Measurements from ENCODE around the gene CEP20. TPM values are rescaled to one million over a fixed set of nuclear protein-coding genes. Genes with fewer than 3 reads are reported as not detected.

CEP20 gene
- total RNA-seq, 1 donor = 16.7 TPM

DNA sequence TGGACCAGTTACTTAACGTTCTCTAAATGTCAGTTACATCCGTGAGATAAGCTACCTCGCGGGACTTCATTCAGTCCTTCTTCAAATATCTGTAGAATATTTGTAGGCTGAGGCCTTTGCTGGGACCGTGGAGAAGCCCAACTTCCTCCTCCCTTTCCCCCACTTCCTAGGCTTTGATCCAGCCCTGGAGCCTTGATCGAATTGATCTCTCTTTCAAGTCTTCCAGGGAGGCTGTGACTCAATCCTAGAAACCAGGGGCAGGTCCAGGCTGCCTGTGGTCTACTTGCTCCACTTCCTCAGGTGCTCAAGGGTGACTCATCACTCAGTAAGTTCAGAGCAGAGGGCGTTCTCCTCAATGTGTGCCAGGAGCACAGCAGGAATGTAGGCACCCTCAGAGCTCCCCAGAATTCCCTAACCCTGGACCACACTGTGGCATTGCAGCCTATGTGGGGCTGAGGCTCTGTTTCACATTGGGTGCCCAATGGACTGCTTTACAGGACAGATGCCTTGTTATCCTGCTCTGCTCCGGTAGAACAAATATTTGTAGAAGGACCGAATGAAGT lies 11.2 kb upstream of the CEP20 start:
- peak in 2 of 3 donors; percentile 15 to 18 for DNase-seq (ENCODE audit: low read depth in 2 of 3, low spot score in 2 of 3)

DNA sequence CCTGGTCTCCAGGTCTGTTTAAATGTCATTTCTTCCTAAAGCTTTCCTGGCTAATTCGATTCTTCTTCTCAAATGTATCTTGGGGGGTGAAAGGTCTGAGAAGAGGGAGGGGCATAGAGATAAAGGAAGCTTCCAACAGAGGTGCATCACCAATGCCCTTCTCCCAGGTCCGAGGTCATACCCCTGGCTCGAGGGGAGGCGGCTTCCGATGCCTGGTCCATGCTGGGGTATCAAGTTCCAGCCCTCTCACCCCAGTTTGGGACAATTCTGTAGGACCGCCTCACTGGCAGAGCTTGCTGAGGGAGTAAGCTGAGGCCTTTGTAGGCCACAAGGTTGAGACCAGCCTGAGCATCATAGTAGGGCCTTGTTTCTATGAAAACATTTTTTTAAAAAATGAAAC lies 10.3 kb upstream of the CEP20 start:
- DNase-seq (ENCODE audit: low read depth in 2 of 3, low spot score in 2 of 3) = no peak

DNA sequence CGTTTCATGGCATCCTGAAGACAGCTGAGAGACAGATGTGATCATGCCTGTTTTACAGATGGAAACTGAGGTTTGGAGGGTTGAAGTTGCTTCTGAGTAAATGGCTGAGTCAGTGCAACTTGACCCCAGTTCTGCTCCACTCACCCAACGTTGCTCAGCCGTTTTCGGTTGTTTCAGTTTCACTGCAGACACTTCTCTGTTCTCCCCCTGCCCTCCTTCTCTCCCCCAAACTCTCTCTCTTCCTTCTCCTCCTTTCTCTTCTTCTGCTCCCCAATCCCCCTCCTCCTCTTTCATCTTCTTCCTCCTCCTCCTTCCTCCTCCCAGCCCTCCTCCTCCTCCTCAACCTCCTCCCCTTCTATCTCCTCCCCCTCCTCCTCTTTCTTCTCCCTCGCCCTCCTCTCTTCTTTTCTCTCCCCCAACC lies 9.4 kb upstream of the CEP20 start:
- no peak for DNase-seq (ENCODE audit: low read depth in 2 of 3, low spot score in 2 of 3)

DNA sequence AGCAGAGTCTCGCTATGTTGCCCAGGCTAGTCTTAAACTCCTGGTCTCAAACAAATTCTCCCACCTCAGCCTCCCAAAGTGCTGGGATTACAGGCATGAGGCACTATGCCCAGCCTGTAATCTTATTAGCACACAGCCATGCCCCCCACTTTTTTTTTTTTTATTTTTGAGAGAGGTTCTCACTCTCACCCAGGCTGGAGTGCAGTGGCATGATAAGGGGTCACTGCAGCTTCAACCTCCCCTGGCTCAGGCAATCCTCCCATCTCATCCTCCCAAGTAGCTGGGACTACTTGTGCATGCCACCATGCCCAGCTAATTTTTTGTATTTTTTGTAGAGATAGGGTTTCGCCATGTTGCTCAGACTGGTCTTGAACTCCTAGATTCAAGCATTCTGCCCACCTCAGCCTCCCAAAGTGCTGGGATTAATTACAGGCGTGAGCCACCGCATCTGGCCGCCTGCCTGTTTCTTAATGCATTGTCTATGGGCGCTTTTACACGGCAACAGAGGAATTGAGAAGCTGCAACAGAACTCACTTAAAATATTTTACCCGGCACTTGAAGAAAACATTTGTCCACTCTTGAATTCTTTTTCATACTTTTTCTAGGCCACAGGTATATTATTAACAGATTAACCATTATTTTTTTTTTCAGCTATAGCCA lies 8.8 kb upstream of the CEP20 start:
- no peak for DNase-seq (ENCODE audit: low read depth in 2 of 3, low spot score in 2 of 3)

DNA sequence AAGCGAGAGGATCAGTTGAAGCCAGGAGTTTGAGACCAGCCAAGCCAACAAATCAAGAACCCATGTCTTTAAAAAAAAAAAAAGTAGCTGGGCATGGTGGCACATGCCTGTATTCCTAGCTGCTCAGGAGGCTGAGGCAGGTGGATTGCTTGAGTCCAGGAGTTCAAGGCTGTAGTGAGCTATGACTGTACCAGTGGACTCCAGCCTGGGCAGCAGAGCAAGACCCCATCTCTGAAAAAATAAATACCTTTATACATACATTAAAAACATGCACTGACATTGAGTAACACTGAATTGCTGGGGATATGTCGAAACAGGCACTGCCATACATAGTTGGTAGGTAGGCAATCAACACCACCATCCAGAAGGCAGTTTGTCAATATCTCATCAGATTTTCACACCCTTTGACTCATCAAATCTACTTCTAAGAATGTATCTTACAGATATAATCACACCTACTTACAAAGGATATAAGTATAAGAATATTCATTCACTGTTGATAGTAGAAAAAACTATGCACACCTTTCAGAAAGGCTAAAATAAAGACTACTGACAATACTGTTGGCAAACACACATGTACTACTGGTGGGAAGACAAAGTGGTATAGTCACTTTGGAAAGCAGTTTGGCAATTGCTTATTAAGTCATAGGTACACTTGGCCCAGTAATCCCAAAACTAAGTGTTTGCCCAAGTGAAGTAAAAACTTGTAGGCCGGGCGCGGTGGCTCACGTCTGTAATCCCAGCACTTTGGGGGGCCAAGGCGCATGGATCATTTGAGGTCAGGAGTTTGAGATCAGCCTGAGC lies 6.4 kb upstream of the CEP20 start:
- no peak for DNase-seq (ENCODE audit: low read depth in 2 of 3, low spot score in 2 of 3)

DNA sequence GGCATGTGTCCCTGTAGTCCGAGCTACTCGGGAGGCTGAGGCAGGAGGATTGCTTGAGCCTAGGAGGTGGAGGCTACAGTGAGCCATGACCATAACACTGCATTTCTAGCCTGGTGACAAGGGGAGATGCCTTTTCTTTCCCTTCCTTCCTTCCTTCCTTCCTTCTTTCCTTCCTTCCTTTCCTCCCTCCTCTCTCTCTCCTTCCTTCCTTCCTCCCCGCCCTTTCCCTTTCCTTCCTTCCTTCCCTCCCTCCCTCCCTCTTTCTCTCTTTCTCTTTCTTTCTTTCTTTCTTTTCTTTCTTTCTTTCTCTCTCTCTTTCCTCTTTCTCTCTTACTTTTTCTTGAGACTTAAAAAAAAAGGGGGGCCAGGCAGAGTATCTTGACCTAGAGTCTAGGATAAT lies 3.1 kb upstream of the CEP20 start:
- DNase-seq (ENCODE audit: low read depth in 2 of 3, low spot score in 2 of 3) = no peak

DNA sequence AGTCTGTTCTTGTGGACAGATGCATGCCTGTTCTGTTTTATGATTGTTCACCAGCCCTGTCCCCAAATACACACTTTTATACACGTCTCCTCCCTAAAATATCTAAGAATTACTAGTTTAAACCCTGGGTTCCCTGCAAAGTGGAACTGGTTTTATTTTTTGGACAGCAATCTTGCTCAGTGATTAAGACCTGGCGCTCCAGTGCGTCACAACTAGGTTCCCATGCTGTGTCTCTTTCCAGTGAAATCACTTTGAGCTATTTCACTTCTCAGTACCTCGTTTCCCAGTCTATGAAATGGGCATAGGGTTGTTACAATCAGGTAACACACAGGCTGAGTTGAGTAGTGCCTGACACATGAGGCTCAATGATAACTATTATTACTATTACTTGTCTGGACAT lies 1.1 kb downstream of the CEP20 start:
- no peak for DNase-seq (ENCODE audit: low read depth in 2 of 3, low spot score in 2 of 3)

DNA sequence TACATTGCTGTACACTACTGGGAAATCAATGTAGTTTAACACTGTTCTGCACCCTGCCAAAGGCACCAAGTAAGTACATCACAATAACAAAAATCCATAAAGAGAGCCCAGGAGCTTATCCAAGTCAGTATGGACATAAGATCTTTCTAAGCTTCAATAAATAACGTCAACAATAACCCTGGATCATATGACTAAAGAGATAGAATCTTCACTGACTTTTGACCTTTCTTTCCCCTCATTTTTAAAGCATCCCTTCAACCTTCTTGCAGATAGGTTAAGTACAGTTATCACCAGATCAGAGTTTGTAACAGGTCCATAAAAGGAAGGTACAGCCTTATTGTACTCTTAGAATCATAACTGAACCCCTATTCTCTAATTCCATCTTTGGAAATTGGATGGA lies 2.3 kb downstream of the CEP20 start:
- DNase-seq (ENCODE audit: low read depth in 2 of 3, low spot score in 2 of 3) = no peak

DNA sequence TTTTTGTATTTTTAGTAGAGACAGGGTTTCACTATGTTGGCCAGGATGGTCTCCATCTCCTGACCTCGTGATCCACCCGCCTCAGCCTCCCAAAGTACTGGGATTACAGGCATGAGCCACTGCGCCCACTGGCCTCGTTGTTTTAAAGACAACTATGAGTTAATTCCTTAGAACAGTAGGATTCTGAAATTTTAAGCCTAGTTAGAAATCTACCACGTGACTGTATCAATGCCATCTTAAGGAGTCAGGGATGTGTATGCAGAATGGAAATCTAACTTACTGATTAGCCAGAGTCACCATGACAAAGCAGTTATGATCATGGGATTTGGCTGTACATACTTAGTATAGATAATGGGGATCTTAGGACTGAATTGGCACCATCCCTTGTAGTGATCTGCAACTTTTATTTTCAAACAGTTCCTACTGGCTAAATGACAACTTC lies 2.8 kb downstream of the CEP20 start:
- DNase-seq (ENCODE audit: low read depth in 2 of 3, low spot score in 2 of 3) = peak in 1 of 3 donors; percentile 11

DNA sequence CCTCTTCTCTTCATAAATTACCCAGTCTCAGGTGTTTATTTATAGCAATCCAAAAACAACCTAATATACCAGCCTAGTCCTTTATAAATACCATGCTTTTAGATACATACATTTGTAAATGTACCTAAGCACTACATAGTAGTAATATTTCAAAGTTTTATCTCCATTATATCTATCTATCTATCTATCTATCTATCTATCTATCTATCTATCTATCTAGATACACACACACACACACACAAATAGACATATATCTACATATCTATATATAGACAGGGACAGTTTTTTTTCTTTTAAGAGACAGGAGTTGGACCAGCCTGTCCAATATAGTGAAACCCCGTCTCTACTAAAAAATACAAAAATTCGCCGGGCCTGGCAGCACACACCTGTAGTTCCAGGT lies 5.8 kb downstream of the CEP20 start:
- DNase-seq (ENCODE audit: low read depth in 2 of 3, low spot score in 2 of 3) = no peak

DNA sequence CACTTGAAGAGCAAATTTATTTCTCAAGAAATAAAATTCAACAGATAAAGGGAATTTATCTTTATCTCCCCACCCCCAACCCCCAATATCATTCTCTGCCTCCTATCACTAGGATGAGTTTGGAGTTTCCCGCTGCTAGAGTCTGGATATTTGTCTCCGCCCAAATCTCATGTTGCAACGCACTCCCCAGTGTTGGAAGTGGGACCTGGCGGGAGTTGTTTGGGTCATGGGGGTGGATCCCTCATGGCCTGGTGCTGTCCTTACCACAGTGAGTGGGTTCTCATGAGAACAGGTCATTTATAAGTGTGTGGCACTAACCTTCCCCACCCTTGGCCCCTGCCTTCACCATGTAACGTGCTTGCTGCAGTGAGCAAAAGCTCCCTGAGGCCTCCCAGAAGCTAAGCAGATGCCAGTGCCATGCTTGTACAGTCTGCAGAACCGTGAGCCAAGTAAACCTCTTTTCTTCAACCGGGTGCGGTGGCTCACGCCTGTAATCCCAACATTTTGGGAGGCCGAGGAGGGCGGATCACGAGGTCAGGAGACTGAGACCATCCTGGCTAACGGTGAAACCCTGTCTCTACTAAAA lies 6.5 kb downstream of the CEP20 start:
- DNase-seq (ENCODE audit: low read depth in 2 of 3, low spot score in 2 of 3) = no peak

DNA sequence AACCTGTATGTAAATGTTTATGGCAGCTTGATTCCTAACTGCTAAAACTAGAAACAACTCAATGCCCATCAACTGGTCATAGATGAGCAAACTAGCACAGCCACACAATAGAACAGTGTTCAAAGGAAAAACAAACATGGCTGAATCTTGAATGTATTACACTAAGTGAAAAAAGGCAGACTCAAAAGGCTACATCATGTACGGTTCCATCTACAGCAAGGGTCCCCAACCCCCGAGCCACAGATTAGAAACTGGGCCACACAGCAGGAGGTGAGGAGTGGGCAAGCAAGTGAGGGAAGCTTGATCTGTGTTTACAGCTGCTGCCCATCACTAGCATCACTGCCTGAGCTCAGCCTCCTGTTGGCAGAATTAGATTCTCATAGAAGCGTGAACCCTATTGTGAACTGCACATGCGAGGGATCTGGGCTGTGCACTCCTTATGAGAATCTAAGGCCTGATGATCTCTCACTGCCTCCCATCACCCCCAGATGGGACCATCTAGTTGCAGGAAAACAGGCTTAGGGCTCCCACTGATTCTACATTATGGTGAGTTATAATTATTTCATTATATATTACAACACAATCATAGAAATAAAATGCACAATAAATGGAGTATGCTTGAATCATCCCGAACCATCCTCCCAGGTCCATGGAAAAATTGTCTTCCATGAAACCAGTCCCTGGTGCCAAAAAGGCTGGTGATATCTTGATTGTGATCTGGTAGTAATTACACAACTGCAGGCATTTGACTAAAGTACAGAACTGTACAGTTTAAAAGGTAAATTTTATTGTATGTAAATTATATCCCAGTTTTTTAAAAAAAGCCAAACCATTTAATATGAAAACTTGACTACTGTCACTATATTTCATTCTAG lies 7.7 kb downstream of the CEP20 start:
- DNase-seq (ENCODE audit: low read depth in 2 of 3, low spot score in 2 of 3) = no peak

DNA sequence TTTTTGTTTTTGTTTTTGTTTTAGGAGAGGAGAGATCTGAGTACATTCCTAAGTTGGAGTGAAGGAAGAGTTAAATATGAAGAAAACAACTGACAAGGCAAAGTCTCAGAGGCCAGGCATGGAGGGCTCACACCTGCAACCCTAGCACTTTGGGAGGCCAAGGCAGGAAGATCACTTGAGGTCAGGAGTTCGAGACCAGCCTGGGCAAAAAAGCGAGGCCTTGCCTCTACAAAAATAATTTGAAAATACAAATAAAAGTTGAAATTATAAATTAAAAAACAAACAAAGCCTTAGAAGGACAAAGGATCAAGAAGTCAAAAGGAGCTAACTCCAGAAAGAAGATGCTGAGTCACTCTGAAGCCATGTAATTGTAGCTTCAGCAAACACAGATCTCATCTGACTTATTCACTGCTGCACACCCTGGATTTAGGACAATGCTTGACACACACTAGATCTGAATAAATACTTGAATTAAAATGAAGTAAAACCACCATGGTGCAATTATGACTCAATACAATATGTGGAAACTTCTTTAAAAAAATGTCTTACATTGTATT lies 9.1 kb downstream of the CEP20 start:
- no peak for DNase-seq (ENCODE audit: low read depth in 2 of 3, low spot score in 2 of 3)

DNA sequence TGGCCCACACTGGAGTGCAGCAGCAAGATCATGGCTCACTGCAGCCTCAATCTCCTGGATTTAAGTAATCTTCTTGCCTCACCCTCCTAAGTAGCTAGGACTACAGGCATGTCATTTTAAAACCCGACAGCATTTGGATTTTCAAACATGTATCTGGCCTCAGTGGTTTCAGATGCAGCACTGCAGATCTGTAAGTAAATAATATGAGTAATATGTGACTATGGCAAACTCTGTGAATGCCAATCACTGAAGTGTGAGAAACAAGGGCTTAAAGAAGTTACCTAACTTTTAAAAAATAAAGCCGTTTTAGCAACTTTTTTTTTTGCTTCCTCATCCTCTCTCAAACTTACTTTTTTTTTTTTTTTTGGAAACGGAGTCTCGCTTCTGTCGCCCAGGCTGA lies 11.9 kb downstream of the CEP20 start:
- DNase-seq (ENCODE audit: low read depth in 2 of 3, low spot score in 2 of 3) = no peak

DNA sequence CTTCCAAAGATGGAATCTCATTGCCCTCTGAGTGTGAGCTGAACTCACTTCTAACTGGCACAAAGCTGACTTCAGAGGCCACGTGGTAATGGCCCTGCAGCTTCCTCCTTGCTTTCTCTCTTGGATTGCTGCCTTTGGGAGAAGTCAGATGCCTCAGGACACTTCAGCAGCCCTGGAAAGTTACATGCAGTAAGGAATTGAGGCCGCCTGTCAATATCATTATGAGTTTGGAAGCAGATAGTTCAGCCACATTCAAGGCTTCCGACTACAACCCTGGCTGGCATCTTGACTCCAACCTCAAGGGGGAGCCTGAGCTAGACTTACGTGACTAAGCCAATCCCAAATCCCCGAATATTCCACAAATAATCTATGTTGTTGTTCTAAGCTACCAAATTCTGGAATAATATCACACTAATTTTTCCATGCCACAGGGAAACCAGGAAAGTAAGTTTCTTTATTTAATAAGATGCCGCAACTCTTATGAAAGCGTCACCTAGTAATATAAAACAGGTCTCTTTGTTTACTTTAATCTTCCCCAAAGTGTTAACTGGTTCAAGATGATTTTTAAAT lies 13.6 kb downstream of the CEP20 start:
- DNase-seq (ENCODE audit: low read depth in 2 of 3, low spot score in 2 of 3) = peak in 1 of 3 donors; percentile 55

DNA sequence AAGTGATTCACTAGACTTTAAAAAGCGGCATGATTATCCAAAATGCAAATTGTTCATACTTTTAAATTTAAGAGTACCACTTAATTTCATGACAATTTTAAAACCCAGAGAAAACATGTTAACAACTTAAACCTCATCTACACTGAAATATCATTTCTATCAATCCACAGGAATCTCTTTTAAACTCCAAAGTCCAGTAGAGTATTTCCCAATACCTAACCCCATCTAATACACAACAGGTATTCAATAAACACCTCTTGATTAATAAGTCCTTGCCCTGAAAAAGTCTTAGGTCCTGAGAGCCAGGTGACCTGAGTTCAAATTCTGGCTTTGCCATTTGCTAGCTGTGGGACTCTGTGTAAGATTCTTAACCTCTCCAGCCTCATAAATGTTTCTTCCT lies 14.7 kb downstream of the CEP20 start:
- no peak for DNase-seq (ENCODE audit: low read depth in 2 of 3, low spot score in 2 of 3)

DNA sequence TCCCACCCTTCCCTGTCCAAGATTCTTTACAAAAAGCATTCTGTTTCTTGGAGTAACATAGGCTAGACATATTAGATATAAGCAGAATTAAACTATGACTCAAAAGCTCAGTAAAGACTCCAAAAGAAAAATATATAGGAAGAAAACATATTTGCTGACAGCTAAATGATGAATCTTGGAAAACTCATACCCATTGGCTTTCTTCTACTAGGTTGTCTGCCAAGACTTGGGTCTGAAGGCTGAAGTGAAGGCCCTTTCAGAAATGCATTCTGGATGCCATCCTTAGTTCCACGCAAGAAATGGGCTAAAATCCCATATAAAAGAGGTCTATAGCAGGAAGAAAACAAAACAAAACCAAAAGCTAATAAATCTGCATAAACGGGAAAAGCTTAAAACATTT lies 15.1 kb downstream of the CEP20 start:
- no peak for DNase-seq (ENCODE audit: low read depth in 2 of 3, low spot score in 2 of 3)

DNA sequence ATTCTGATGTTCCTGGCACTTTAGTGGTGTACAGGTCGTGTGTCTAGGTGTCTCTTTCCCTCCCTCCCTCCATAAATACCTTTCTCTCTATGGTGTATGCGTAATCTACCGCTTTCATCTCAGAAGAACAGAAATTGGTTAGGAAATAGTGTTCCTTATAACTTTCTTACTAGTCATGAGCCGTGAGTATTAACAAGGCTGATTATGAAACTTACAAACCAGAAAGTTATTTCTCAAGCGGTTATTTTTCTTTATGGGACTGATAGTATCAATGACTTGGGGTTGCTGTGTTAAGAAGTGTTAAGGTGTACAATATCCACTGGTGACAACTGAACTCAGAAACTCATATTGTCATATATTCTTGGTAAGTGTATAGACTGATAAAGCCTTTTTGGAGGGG lies 18.4 kb downstream of the CEP20 start:
- no peak for DNase-seq (ENCODE audit: low read depth in 2 of 3, low spot score in 2 of 3)

DNA sequence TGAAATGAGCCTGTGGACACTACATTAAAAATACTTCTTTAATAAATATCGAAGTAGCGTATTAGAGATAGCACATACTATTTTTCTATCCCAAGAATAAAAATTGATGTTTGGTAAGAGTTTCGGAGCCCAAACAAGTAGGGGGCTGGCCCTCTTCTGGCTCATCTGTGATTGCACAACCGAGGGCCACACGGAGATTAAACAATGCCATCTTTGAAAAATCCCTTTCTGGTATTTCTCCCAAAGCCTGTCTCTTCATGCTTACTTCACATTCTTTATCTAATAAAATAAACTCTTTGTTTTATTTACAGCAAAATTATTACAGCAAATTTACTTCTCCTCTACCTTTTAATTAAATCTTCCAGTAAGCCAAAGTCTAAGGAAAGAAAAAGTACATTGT lies 22.0 kb downstream of the CEP20 start:
- no peak for DNase-seq (ENCODE audit: low read depth in 2 of 3, low spot score in 2 of 3)

DNA sequence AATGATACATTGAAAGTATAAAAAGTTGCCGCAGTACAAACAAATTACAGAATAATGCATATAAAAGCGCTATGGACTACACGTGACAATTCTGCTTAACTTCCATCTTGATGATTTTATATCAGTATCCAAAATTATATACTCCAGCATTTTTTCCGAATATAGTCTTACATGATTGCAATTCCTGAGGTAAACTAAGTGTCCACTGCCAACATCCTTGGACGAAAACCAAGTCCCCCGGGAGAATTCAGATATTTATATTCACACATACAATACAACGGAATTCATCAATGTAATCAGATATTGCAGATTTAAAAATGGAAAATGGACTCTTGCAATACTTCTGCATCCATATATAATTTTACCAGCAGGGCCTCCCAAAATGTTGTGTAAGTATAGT lies 22.7 kb downstream of the CEP20 start:
- DNase-seq (ENCODE audit: low read depth in 2 of 3, low spot score in 2 of 3) = no peak

Measured in hematopoietic multipotent progenitor cell (in vitro differentiated cells).